CD8-positive, alpha-beta memory T cell (primary cell): ENCODE results near the gene ETS2. TPM values are rescaled to one million over a fixed set of nuclear protein-coding genes. Genes with fewer than 3 reads are reported as not detected.

ENCODE experiments used
- CTCF ChIA-PET: fragments of 350-600 bp; sonication (Branson Sonifier 250); formaldehyde crosslinking; loops from one replicate; lab custom pipeline; 2021; ENCODE audit warnings: antibody characterized with exemption; lab: Charles Lee
- POLR2A ChIA-PET: fragments of 350-600 bp; sonication (Branson Sonifier 250); formaldehyde crosslinking; loops from one replicate; lab custom pipeline; 2021; ENCODE audit warnings: antibody characterized with exemption; lab: Charles Lee
- DNase-seq, 5 donors: peaks; one replicate each; pipeline versions ENCODE4 v3.0.0 to v3.0.0-alpha.2; 2020 to 2022; ENCODE audit warnings: mixed read lengths in 1 of 5
- H3K27ac ChIP-seq: one replicate; pipeline ENCODE4 v1.7.0; 2013; ENCODE audit warnings: low read depth, mild to moderate bottlenecking, low read length, moderate library complexity
- H3K27me3 ChIP-seq: 2 replicates; pipeline ENCODE4 v1.7.0; 2013; ENCODE audit warnings: low read length, mild to moderate bottlenecking; ENCODE audit not compliant: insufficient read depth, poor library complexity, severe bottlenecking
- H3K36me3 ChIP-seq: 2 replicates; pipeline ENCODE4 v1.7.0; 2013; ENCODE audit warnings: mild to moderate bottlenecking, low read length, moderate library complexity; ENCODE audit not compliant: insufficient read depth
- H3K4me1 ChIP-seq: 2 replicates; pipeline ENCODE4 v1.7.0; 2013; ENCODE audit warnings: mild to moderate bottlenecking, low read length, moderate library complexity; ENCODE audit not compliant: insufficient read depth
- H3K4me3 ChIP-seq: 2 replicates; pipeline ENCODE4 v1.7.0; 2013; ENCODE audit warnings: mild to moderate bottlenecking, low read length
- H3K9me3 ChIP-seq: 2 replicates; pipeline ENCODE4 v1.7.0; 2013; ENCODE audit warnings: mild to moderate bottlenecking, low read length
- H3K27ac Mint-ChIP-seq, 8 donors: one replicate each; pipeline ENCODE4 v1.8.0; 2020 to 2021; ENCODE audit warnings: mixed read lengths in 8 of 8, mild to moderate bottlenecking in 6 of 8, inconsistent platforms in 3 of 8, moderate library complexity in 3 of 8
- H3K27me3 Mint-ChIP-seq, 2 donors: one replicate each; pipeline ENCODE4 v1.8.0; 2020 to 2021; ENCODE audit warnings: mixed read lengths in 2 of 2, mild to moderate bottlenecking in 1 of 2, moderate library complexity in 1 of 2
- H3K36me3 Mint-ChIP-seq, 3 donors: one replicate each; pipeline ENCODE4 v1.8.0; 2020 to 2021; ENCODE audit warnings: mixed read lengths in 3 of 3, inconsistent platforms in 1 of 3, mild to moderate bottlenecking in 1 of 3
- H3K4me1 Mint-ChIP-seq, 3 donors: one replicate each; pipeline ENCODE4 v1.8.0; 2020 to 2021; ENCODE audit warnings: mixed read lengths in 3 of 3, inconsistent platforms in 1 of 3, mild to moderate bottlenecking in 1 of 3
- H3K4me3 Mint-ChIP-seq, 7 donors: one replicate each; pipeline ENCODE4 v1.8.0; 2020 to 2021; ENCODE audit warnings: mixed read lengths in 7 of 7, mild to moderate bottlenecking in 6 of 7, moderate library complexity in 4 of 7, inconsistent platforms in 2 of 7
- H3K9me3 Mint-ChIP-seq, 5 donors: one replicate each; pipeline ENCODE4 v1.8.0; 2020 to 2022; ENCODE audit warnings: mixed read lengths in 5 of 5, mild to moderate bottlenecking in 3 of 5, moderate library complexity in 2 of 5, inconsistent platforms in 1 of 5
- polyA plus RNA-seq: library from polyadenylated mRNA; unstranded; fragments of 300-500 nt; fragmentation: Illumina TruSeq; gene quantifications from one replicate; pipeline ENCODE4 v1.2.3, GENCODE V29; 2021
- total RNA-seq, 2 experiments: library from RNA; stranded (reverse); gene quantifications; one replicate each; pipeline ENCODE4 v1.2.3, GENCODE V29; 2021

ETS2 gene
- total and polyA plus RNA-seq, 3 experiments from 2014 or later = 9.7 to 39.7 (median 37.9) TPM

DNA sequence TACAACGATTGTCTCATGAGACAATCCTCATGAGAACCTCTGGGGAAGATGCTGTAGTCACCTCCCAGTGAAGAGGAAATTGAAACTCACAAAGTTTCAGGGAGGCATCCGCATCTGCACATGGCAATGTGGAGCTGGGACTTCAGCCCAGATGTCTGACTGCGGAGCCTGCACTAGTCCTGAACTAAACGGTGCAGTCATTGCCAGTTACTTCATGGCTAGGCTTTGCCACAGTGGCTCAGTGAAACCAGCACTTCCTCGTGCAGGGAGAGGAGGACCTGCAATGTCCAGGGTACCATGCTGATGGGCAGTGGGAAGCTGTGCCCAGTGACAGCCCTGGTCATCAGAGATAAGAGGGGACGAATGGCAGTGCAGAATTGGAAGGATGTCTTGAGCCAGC is 40.7 kb upstream of the ETS2 start:
- H3K27me3 Mint-ChIP-seq = no peaks in the 10 kb centered on the region
- no peaks in the 10 kb centered on the region for H3K9me3 ChIP-seq
- CTCF ChIA-PET = no interaction called here
- no peaks in the 10 kb centered on the region for H3K9me3 Mint-ChIP-seq
- no peaks in the 10 kb centered on the region for H3K36me3 ChIP-seq
- POLR2A ChIA-PET = no interaction called here
- peaks cover 0 to 7% (median 0%) of the 10 kb centered on the region in 3 donors for H3K36me3 Mint-ChIP-seq
- peak overlapping the region in 3 of 7 donors; percentile 12 to 77 (median 69) for H3K4me3 Mint-ChIP-seq
- H3K27me3 ChIP-seq = no peaks in the 10 kb centered on the region
- peak overlapping the region in 2 of 8 donors; percentile 62 to 80 for H3K27ac Mint-ChIP-seq
- H3K4me1 ChIP-seq = peaks cover 27% of the 10 kb centered on the region
- H3K27ac ChIP-seq = no peak overlapping the region
- DNase-seq = no peak
- peaks cover 31 to 40% (median 40%) of the 10 kb centered on the region in 3 donors for H3K4me1 Mint-ChIP-seq
- no peak overlapping the region for H3K4me3 ChIP-seq

DNA sequence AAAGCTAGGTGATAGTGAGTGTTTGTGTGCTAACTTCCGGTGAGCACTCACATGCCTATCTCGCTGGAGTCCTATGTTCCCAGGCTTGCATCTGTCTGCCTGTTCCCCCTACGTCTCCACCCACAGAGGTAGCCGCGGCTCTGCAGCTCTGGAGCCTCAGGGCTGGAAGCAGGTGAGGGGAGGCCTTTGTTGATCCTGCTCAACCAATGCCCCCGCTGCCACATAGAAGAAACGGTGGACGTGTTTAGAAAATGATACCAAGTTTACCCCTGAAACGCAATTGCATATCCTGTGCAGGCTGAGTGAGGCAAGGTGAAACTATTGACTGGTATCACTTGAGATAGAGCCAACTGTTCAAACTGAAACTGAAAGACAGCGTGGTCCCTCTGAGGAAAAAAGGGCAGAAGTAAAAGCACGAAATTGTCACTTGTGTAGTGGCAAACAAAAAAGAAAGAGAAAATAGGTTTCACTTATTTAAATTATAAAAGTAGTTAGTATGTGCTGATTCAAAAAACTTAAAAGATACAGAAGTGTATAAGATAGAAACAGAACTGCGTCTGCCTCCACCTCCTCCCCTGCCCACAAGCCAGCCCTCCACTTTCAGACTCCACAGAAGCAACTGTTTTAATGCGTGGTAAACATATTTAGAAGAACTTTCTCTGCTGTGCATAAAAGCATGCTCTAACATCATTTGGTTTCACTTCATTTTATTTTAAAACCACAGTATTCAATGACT is 38.6 kb upstream of the ETS2 start:
- Histone ChIP-seq H3K9me3 (no peaks in the 10 kb centered on the region), H3K36me3 (no peaks in the 10 kb centered on the region), H3K27ac (peak overlapping the region; percentile 65), H3K4me3 (peak overlapping the region; percentile 69), H3K27me3 (no peaks in the 10 kb centered on the region), H3K4me1 (peaks cover 27% of the 10 kb centered on the region)
- Mint-ChIP-seq H3K27me3 (no peaks in the 10 kb centered on the region), H3K36me3 (peaks cover 0 to 7% (median 0%) of the 10 kb centered on the region in 3 donors), H3K27ac (peak overlapping the region; percentile 62 to 99 (median 96)), H3K4me3 (peak overlapping the region; percentile 77 to 97 (median 94)), H3K9me3 (no peaks in the 10 kb centered on the region), H3K4me1 (peaks cover 31 to 40% (median 40%) of the 10 kb centered on the region in 3 donors)
- ChIA-PET CTCF (interaction anchor here (0.9 to 1.3 kb wide), 2 partner anchors 32 to 41 kb away, joined by 4 read pairs; no protein-coding TSS in a partner anchor), POLR2A (interaction anchor here (0.5 to 2.0 kb wide), 8 partner anchors 12 to 1787 kb away, joined by 3 to 6 read pairs (median 4); partner anchors contain the start of genes BRWD1, ETS2 and PSMG1)
- DNase-seq = peak; percentile 25 to 73 (median 66)

GRCh38 chr21:38768471-38769063 is 37.2 kb upstream of the ETS2 start:
- CTCF ChIA-PET = interaction anchor here (1.0 to 1.6 kb wide), 3 partner anchors 8 to 36 kb away, joined by 3 to 4 read pairs (median 3); no protein-coding TSS in a partner anchor

GRCh38 chr21:38769191-38769780 is 36.4 kb upstream of the ETS2 start:
- DNase-seq = no peak
- ChIA-PET POLR2A (no interaction called here), CTCF (interaction anchor here (1.0 to 1.6 kb wide), 3 partner anchors 9 to 35 kb away, joined by 3 to 4 read pairs (median 3); no protein-coding TSS in a partner anchor)
- H3K4me3 Mint-ChIP-seq = peak overlapping the region in 6 of 7 donors; percentile 77 to 97 (median 94)
- Histone ChIP-seq H3K27ac (no peak overlapping the region), H3K9me3 (no peaks in the 10 kb centered on the region), H3K36me3 (no peaks in the 10 kb centered on the region), H3K4me3 (no peak overlapping the region), H3K27me3 (no peaks in the 10 kb centered on the region), H3K4me1 (peaks cover 27% of the 10 kb centered on the region)
- H3K9me3 Mint-ChIP-seq = no peaks in the 10 kb centered on the region
- peak overlapping the region; percentile 62 to 99 (median 96) for H3K27ac Mint-ChIP-seq
- H3K27me3 Mint-ChIP-seq = peaks cover 3 to 12% of the 10 kb centered on the region in 2 donors
- peaks cover 31 to 45% (median 40%) of the 10 kb centered on the region in 3 donors for H3K4me1 Mint-ChIP-seq
- peaks cover 0 to 7% (median 0%) of the 10 kb centered on the region in 3 donors for H3K36me3 Mint-ChIP-seq

More at GRCh38 chr21:38768471-38769063, 37.2 kb upstream of the ETS2 start:
- Mint-ChIP-seq H3K9me3 (no peaks in the 10 kb centered on the region), H3K27ac (peak overlapping the region; percentile 62 to 99 (median 96)), H3K4me3 (peak overlapping the region; percentile 77 to 97 (median 94)), H3K27me3 (peaks cover 3 to 5% of the 10 kb centered on the region in 2 donors), H3K4me1 (peaks cover 31 to 45% (median 40%) of the 10 kb centered on the region in 3 donors), H3K36me3 (peaks cover 0 to 7% (median 0%) of the 10 kb centered on the region in 3 donors)
- POLR2A ChIA-PET = interaction anchor here (0.7 to 2.0 kb wide), 3 partner anchors 13 to 42 kb away, joined by 3 to 6 read pairs (median 4); no protein-coding TSS in a partner anchor
- H3K27me3 ChIP-seq = no peaks in the 10 kb centered on the region
- H3K27ac ChIP-seq = no peak overlapping the region
- no peaks in the 10 kb centered on the region for H3K36me3 ChIP-seq
- H3K4me3 ChIP-seq = peak overlapping the region; percentile 23
- DNase-seq = peak in 3 of 5 donors; percentile 2 to 53 (median 15)
- no peaks in the 10 kb centered on the region for H3K9me3 ChIP-seq
- H3K4me1 ChIP-seq = peaks cover 27% of the 10 kb centered on the region

GRCh38 chr21:38770660-38771059 is 35.1 kb upstream of the ETS2 start:
- DNase-seq = no peak
- Histone ChIP-seq H3K27me3 (no peaks in the 10 kb centered on the region), H3K27ac (no peak overlapping the region), H3K9me3 (no peaks in the 10 kb centered on the region), H3K4me3 (no peak overlapping the region), H3K4me1 (peaks cover 27% of the 10 kb centered on the region), H3K36me3 (no peaks in the 10 kb centered on the region)
- no peak overlapping the region for H3K27ac Mint-ChIP-seq
- peaks cover 28 to 42% (median 33%) of the 10 kb centered on the region in 3 donors for H3K4me1 Mint-ChIP-seq
- H3K27me3 Mint-ChIP-seq = peaks cover 3 to 12% of the 10 kb centered on the region in 2 donors
- CTCF ChIA-PET = interaction anchor here (1.2 kb wide), 1 partner anchor 37 kb away, joined by 3 read pairs; no protein-coding TSS in a partner anchor
- no peak overlapping the region for H3K4me3 Mint-ChIP-seq
- POLR2A ChIA-PET = no interaction called here
- H3K36me3 Mint-ChIP-seq = peaks cover 0 to 7% (median 0%) of the 10 kb centered on the region in 3 donors
- no peaks in the 10 kb centered on the region for H3K9me3 Mint-ChIP-seq

DNA sequence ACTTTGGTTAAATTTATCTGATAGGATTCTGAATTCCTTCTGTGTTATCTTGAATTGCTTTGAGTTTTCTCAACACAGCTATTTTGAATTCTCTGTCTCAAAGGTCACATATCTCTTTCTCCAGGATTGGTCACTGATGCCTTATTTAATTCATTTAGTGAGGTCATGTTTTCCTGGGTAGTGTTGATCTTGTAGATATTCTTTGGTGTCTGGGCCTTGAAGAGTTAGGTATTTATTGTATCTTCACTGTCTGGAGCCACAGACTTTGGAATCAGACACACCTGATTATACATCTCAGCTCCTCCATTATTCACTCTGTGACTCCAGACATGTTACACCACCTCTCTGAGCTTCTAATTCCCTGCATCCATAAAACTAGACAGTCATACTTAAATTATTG is 34.2 kb upstream of the ETS2 start:
- Mint-ChIP-seq H3K4me1 (peaks cover 26 to 38% (median 31%) of the 10 kb centered on the region in 3 donors), H3K27ac (no peak overlapping the region), H3K36me3 (peaks cover 0 to 7% (median 0%) of the 10 kb centered on the region in 3 donors), H3K27me3 (peaks cover 3 to 12% of the 10 kb centered on the region in 2 donors), H3K4me3 (no peak overlapping the region), H3K9me3 (no peaks in the 10 kb centered on the region)
- POLR2A ChIA-PET = no interaction called here
- Histone ChIP-seq H3K4me1 (peaks cover 23% of the 10 kb centered on the region), H3K4me3 (no peak overlapping the region), H3K36me3 (no peaks in the 10 kb centered on the region), H3K9me3 (no peaks in the 10 kb centered on the region), H3K27me3 (no peaks in the 10 kb centered on the region), H3K27ac (no peak overlapping the region)
- CTCF ChIA-PET = no interaction called here
- DNase-seq = no peak

DNA sequence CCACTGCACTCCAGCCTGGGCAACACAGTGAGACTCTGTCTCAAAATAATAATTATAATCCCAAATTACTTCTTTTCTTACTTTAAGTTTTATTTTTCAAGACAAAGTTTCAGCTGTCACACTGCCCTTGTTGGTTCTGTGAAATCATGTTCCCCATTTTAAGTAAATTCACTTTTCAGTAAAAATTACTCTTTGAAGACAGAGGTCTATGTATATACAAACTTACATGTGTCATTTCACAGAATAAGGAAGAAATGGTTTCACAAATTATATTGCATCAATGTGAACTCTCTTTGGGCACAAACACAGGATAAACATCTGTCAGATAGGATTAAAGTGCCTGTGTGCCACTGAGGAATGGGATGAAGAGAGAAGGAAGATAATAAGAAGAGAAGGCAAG is 33.1 kb upstream of the ETS2 start:
- H3K27ac ChIP-seq = no peak overlapping the region
- no peaks in the 10 kb centered on the region for H3K36me3 ChIP-seq
- ChIA-PET POLR2A (no interaction called here), CTCF (interaction anchor here (1.2 kb wide), 1 partner anchor 14 kb away, joined by 3 read pairs; no protein-coding TSS in a partner anchor)
- H3K9me3 Mint-ChIP-seq = no peaks in the 10 kb centered on the region
- H3K27me3 Mint-ChIP-seq = peaks cover 3 to 12% of the 10 kb centered on the region in 2 donors
- H3K4me1 Mint-ChIP-seq = peaks cover 26 to 41% (median 34%) of the 10 kb centered on the region in 3 donors
- H3K36me3 Mint-ChIP-seq = peaks cover 0 to under 1% (median 0%) of the 10 kb centered on the region in 3 donors
- H3K27ac Mint-ChIP-seq = no peak overlapping the region
- no peaks in the 10 kb centered on the region for H3K9me3 ChIP-seq
- H3K4me3 ChIP-seq = no peak overlapping the region
- DNase-seq = no peak
- no peaks in the 10 kb centered on the region for H3K27me3 ChIP-seq
- no peak overlapping the region for H3K4me3 Mint-ChIP-seq
- peaks cover 22% of the 10 kb centered on the region for H3K4me1 ChIP-seq
